K562 (cell line): Measurements from ENCODE around the gene PHKA2. TPM values are rescaled to one million over a fixed set of nuclear protein-coding genes. Genes with fewer than 3 reads are reported as not detected.

ENCODE experiments used
- ATAC-seq: fragments of 200-7000 bp; cut with Tn5 transposase; 3 replicates; pipeline ENCODE4 v1.9.1; 2020; ENCODE audit warnings: moderate library complexity
- BruUV-seq: library from RNA; stranded (reverse); fragments of 400-500 nt; replicated peaks from 2 replicates; lab custom pipeline; 2021; lab: Mats Ljungman, UMichigan
- CTCF ChIA-PET: fragments of 300-600 bp; formaldehyde crosslinking; extraction: SDS; loops from one replicate; lab custom pipeline; 2021; ENCODE audit warnings: low intra/inter-chr PET ratio; lab: Yijun Ruan, JAX
- POLR2A ChIA-PET: fragments of 300-600, 350-650 bp; sonication (Branson Sonifier 250); formaldehyde crosslinking; extraction: SDS; loops from one replicate; lab custom pipeline; 2021; ENCODE audit warnings: antibody characterized with exemption, inconsistent platforms; lab: Yijun Ruan, JAX
- DNase-seq, 4 experiments: peaks; one replicate each; pipeline versions ENCODE4 v3.0.0 to v3.0.0-alpha.2; 2011 to 2018; ENCODE audit warnings: low spot score in 3 of 4, mixed read lengths in 3 of 4; ENCODE audit errors: extremely low read depth in 1 of 4
- FAIRE-seq: peaks from 2 replicates; lab custom pipeline; 2011; peaks lifted over from hg19 to GRCh38; lab: Jason Lieb, UNC
- H2AFZ ChIP-seq: 2 replicates; pipeline ENCODE4 v1.6.0; 2011; ENCODE audit warnings: low read depth, low read length, control low read depth, inconsistent platforms
- H3K27ac ChIP-seq: fragments of 200-600 bp; 3 replicates; pipeline ENCODE4 v1.8.0; 2011; ENCODE audit warnings: low read depth, mild to moderate bottlenecking, control low read depth, inconsistent platforms, low read length, moderate library complexity, mixed read lengths; ENCODE audit errors: extremely low read depth
- H3K27me3 ChIP-seq, 2 experiments: fragments of 300-600 bp in 1 of 2; 2 replicates in 1 of 2; 3 replicates in 1 of 2; pipeline versions ENCODE4 v1.6.0 to v1.8.0; 2011; ENCODE audit warnings: inconsistent platforms in 2 of 2, low read length in 2 of 2, mild to moderate bottlenecking in 1 of 2, mixed read lengths in 1 of 2, moderate library complexity in 1 of 2; ENCODE audit not compliant: control insufficient read depth in 2 of 2, insufficient read depth in 2 of 2
- H3K36me3 ChIP-seq: fragments of 300-600 bp; 3 replicates; pipeline ENCODE4 v1.8.0; 2011; ENCODE audit warnings: mild to moderate bottlenecking, low read length, inconsistent platforms; ENCODE audit not compliant: control insufficient read depth, insufficient read depth
- H3K4me1 ChIP-seq, 2 experiments: fragments of 200-600 bp in 1 of 2; replicated peaks in 1 of 2; 2 replicates in 1 of 2; 3 replicates in 1 of 2; pipeline versions ENCODE4 v1.5.1 to v1.8.0; 2011; ENCODE audit warnings: inconsistent platforms in 2 of 2, low read length in 2 of 2, mild to moderate bottlenecking in 1 of 2, mixed read lengths in 1 of 2, moderate library complexity in 1 of 2; ENCODE audit not compliant: control insufficient read depth in 2 of 2, insufficient read depth in 2 of 2
- H3K4me2 ChIP-seq: 2 replicates; pipeline ENCODE4 v1.6.1; 2011; ENCODE audit warnings: low read length, control low read depth, inconsistent platforms, mixed read lengths; ENCODE audit not compliant: insufficient read depth
- H3K4me3 ChIP-seq: fragments of 200-600 bp; sonication (generic), shearing (Covaris generic); 2 replicates; pipeline ENCODE4 v1.5.1; 2016; ENCODE audit warnings: control low read depth, inconsistent platforms
- H3K79me2 ChIP-seq: fragments of 200-600 bp; 3 replicates; pipeline ENCODE4 v1.8.0; 2011; ENCODE audit warnings: low read length, inconsistent platforms; ENCODE audit not compliant: control insufficient read depth, insufficient read depth
- H3K9ac ChIP-seq, 2 experiments: 2 replicates each; pipeline versions ENCODE4 v1.6.0 to v1.6.1; 2011; ENCODE audit warnings: low read depth in 2 of 2, low read length in 2 of 2, control low read depth in 1 of 2, inconsistent platforms in 1 of 2, mild to moderate bottlenecking in 1 of 2, mixed read lengths in 1 of 2; ENCODE audit not compliant: insufficient read depth in 1 of 2
- H3K9me1 ChIP-seq: one replicate; pipeline ENCODE4 v1.6.0; 2011; ENCODE audit warnings: inconsistent platforms, mild to moderate bottlenecking, low read length, moderate library complexity; ENCODE audit not compliant: control insufficient read depth, insufficient read depth
- H3K9me3 ChIP-seq: replicated peaks from 2 replicates; pipeline ENCODE4 v1.5.1; 2011; ENCODE audit warnings: low read depth, low read length, inconsistent platforms; ENCODE audit not compliant: control insufficient read depth, insufficient read depth
- H4K20me1 ChIP-seq: replicated peaks from 2 replicates; pipeline ENCODE4 v1.6.1; 2011; ENCODE audit warnings: low read length, inconsistent platforms, mixed read lengths; ENCODE audit not compliant: control insufficient read depth, insufficient read depth
- EP400 ChIP-seq: fragments of 450-650 bp; IDR thresholded peaks from 2 replicates; pipeline ENCODE4 v1.6.1; 2017; ENCODE audit warnings: antibody characterized with exemption, mild to moderate bottlenecking, moderate library complexity
- FOXO4 ChIP-seq: fragments of 450-650 bp; formaldehyde crosslinking; IDR thresholded peaks from 2 replicates; pipeline ENCODE4 v1.4.0; 2020; ENCODE audit warnings: mild to moderate bottlenecking, moderate library complexity
- HCFC1 ChIP-seq: IDR thresholded peaks from 2 replicates; pipeline ENCODE4 v1.6.1; 2012; ENCODE audit warnings: low read depth, low read length, improper control_type of control experiment
- NFRKB ChIP-seq: fragments of 450-650 bp; IDR thresholded peaks from 2 replicates; pipeline ENCODE4 v1.6.1; 2016; ENCODE audit warnings: low read depth
- SOX6 ChIP-seq: fragments of 450-650 bp; IDR thresholded peaks from 2 replicates; pipeline ENCODE4 v1.6.1; 2014; ENCODE audit warnings: mild to moderate bottlenecking
- SRSF3 ChIP-seq: fragments of 200-400 bp; formaldehyde crosslinking; IDR thresholded peaks from 2 replicates; pipeline ENCODE4 v1.6.1; 2016; ENCODE audit warnings: mild to moderate bottlenecking, low read length, moderate library complexity; ENCODE audit not compliant: insufficient read depth
- U2AF2 ChIP-seq: fragments of 200-400 bp; formaldehyde crosslinking; optimal IDR thresholded peaks from 2 replicates; pipeline ENCODE3; 2017; ENCODE audit warnings: low read depth, mild to moderate bottlenecking, low read length
- ZNF121 ChIP-seq: sonication (generic); formaldehyde crosslinking; conservative IDR thresholded peaks from 2 replicates; pipeline ENCODE4 v1.8.0; 2022; ENCODE audit warnings: missing genetic modification reagents
- ZNF277 ChIP-seq: fragments of 250-450 bp; sonication (Bioruptor Pico); IDR thresholded peaks from 2 replicates; pipeline ENCODE4 v1.8.0; 2022; ENCODE audit warnings: inconsistent platforms, mild to moderate bottlenecking, moderate library complexity, borderline replicate concordance
- ZNF76 ChIP-seq: fragments of 250-450 bp; sonication (Bioruptor Pico); IDR thresholded peaks from 2 replicates; pipeline ENCODE4 v1.4.0; 2020; ENCODE audit warnings: mild to moderate bottlenecking, moderate library complexity, borderline replicate concordance
- WGBS: fragments of 100-300 bp; shearing (Covaris generic); methylation state at CpG from one replicate; pipeline ENCODE4 v1.1.6; 2016; ENCODE audit warnings: low coverage, mixed read lengths; ENCODE audit not compliant: insufficient coverage; ENCODE audit errors: missing lambda C conversion rate; 5-methylcytosine and 5-hydroxymethylcytosine counted together
- in situ Hi-C: fragments of 300-500 bp; cut with MboI; formaldehyde crosslinking; loops from 4 replicates; pipeline ENCODE4 v1.15.0; 2018; ENCODE audit warnings: inconsistent platforms, mixed read lengths
- intact Hi-C: fragments of 100-400 bp; cut with micrococcal nuclease; formaldehyde crosslinking; loops from 2 replicates; pipeline ENCODE4 v1.14.2; 2022
- polyA plus RNA-seq, 8 experiments: library from polyadenylated mRNA; depleted of rRNA in 4 of 8; stranded (reverse) in 5 of 8; unstranded in 3 of 8; fragments of >200 nt; fragmentation: Nextera tagmentation in 2 of 8; fragmentation: Illumina TruSeq in 1 of 8; extraction: Ambion mirVana in 2 of 8; extraction: Trizol in 1 of 8; gene quantifications; 2 replicates each; pipeline versions ENCODE4 v1.2.1 to v1.2.3, GENCODE V29; 2011 to 2014; ENCODE audit warnings: inconsistent platforms in 1 of 8, missing spikeins in 1 of 8
- total RNA-seq, 7 experiments: library from RNA; depleted of rRNA in 6 of 7; stranded (reverse); fragments of >200 nt in 6 of 7; fragmentation: Illumina TruSeq in 2 of 7; extraction: Trizol in 2 of 7; gene quantifications; 2 replicates each; pipeline versions ENCODE4 v1.2.1 to v1.2.3, GENCODE V29; 2011 to 2021; ENCODE audit warnings: low replicate concordance in 1 of 7
- TF ChIP-seq, protein P1 (sequence below): sonication (generic); formaldehyde crosslinking; IDR thresholded peaks from 2 replicates; pipeline ENCODE4 v1.8.0; 2023; ENCODE audit warnings: missing genetic modification reagents, mild to moderate bottlenecking, borderline replicate concordance
- TF ChIP-seq, protein P2 (sequence below): sonication (generic); formaldehyde crosslinking; IDR thresholded peaks from 2 replicates; pipeline ENCODE4 v1.8.0; 2022; ENCODE audit warnings: mild to moderate bottlenecking, low read depth, missing genetic modification reagents

The PHKA2 gene
- total and polyA plus RNA-seq, 9 of the 15 experiments (the other 6 are each of a cell fraction or from before 2014, with no cell fraction given) = 2.8 to 33.1 (median 20.3) TPM

GRCh38 chrX:18920566-18920965 lies 63.3 kb downstream of the PHKA2 start (continued):
- TF ChIP-seq, protein P1, sequence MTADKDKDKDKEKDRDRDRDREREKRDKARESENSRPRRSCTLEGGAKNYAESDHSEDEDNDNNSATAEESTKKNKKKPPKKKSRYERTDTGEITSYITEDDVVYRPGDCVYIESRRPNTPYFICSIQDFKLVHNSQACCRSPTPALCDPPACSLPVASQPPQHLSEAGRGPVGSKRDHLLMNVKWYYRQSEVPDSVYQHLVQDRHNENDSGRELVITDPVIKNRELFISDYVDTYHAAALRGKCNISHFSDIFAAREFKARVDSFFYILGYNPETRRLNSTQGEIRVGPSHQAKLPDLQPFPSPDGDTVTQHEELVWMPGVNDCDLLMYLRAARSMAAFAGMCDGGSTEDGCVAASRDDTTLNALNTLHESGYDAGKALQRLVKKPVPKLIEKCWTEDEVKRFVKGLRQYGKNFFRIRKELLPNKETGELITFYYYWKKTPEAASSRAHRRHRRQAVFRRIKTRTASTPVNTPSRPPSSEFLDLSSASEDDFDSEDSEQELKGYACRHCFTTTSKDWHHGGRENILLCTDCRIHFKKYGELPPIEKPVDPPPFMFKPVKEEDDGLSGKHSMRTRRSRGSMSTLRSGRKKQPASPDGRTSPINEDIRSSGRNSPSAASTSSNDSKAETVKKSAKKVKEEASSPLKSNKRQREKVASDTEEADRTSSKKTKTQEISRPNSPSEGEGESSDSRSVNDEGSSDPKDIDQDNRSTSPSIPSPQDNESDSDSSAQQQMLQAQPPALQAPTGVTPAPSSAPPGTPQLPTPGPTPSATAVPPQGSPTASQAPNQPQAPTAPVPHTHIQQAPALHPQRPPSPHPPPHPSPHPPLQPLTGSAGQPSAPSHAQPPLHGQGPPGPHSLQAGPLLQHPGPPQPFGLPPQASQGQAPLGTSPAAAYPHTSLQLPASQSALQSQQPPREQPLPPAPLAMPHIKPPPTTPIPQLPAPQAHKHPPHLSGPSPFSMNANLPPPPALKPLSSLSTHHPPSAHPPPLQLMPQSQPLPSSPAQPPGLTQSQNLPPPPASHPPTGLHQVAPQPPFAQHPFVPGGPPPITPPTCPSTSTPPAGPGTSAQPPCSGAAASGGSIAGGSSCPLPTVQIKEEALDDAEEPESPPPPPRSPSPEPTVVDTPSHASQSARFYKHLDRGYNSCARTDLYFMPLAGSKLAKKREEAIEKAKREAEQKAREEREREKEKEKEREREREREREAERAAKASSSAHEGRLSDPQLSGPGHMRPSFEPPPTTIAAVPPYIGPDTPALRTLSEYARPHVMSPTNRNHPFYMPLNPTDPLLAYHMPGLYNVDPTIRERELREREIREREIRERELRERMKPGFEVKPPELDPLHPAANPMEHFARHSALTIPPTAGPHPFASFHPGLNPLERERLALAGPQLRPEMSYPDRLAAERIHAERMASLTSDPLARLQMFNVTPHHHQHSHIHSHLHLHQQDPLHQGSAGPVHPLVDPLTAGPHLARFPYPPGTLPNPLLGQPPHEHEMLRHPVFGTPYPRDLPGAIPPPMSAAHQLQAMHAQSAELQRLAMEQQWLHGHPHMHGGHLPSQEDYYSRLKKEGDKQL (CRISPR knock-in tag) = no peak
- TF ChIP-seq HCFC1 (no peak), ZNF121 (no peak)

GRCh38 chrX:18920079-18920478 lies 63.8 kb downstream of the PHKA2 start:
- ChIA-PET CTCF (no interaction called here), POLR2A (no interaction called here)
- H3K36me3 ChIP-seq = peaks cover 39% of the 10 kb centered on the region
- no peak overlapping the region for H2AFZ ChIP-seq
- H4K20me1 ChIP-seq = no peaks in the 10 kb centered on the region
- no peak overlapping the region for H3K4me3 ChIP-seq
- no peak overlapping the region for H3K9ac ChIP-seq
- DNase-seq (no peak), ATAC-seq (no peak), FAIRE-seq (no peak)
- intact Hi-C loops (no loop called here), in situ Hi-C loops (no loop called here)
- WGBS = 97% methylated on average over 8 of the region's 8 CpGs
- no peaks in the 10 kb centered on the region for H3K79me2 ChIP-seq
- H3K4me2 ChIP-seq = no peak overlapping the region
- TF ChIP-seq SOX6 (no peak), NFRKB (no peak), EP400 (no peak), U2AF2 (no peak), SRSF3 (no peak), FOXO4 (no peak), ZNF277 (CRISPR knock-in tag) (no peak), ZNF76 (no peak)
- TF ChIP-seq, protein P2, sequence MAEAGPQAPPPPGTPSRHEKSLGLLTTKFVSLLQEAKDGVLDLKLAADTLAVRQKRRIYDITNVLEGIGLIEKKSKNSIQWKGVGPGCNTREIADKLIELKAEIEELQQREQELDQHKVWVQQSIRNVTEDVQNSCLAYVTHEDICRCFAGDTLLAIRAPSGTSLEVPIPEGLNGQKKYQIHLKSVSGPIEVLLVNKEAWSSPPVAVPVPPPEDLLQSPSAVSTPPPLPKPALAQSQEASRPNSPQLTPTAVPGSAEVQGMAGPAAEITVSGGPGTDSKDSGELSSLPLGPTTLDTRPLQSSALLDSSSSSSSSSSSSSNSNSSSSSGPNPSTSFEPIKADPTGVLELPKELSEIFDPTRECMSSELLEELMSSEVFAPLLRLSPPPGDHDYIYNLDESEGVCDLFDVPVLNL (CRISPR knock-in tag) = no peak
- H3K9me1 ChIP-seq = no peaks in the 10 kb centered on the region
- H3K4me1 ChIP-seq = no peaks in the 10 kb centered on the region
- H3K9me3 ChIP-seq = no peaks in the 10 kb centered on the region
- no TSS peak for BruUV-seq
- H3K27ac ChIP-seq = no peak overlapping the region
- no peaks in the 10 kb centered on the region for H3K27me3 ChIP-seq
